GM23248 (cell line): ENCODE measurements around the gene PCDH10. TPM values are rescaled to one million over a fixed set of nuclear protein-coding genes. Genes with fewer than 3 reads are reported as not detected.
"Not testable (repeated sequence)": the region's sequence is repeated elsewhere in the genome, so short reads cannot be mapped to it uniquely, and the experiment has no call there.

Experiments
- DNase-seq: peaks from one replicate; pipeline ENCODE4 v3.0.0-alpha.2; 2015
- H2AFZ ChIP-seq: fragments of 200-600 bp; sonication (generic); 2 replicates; pipeline ENCODE4 v1.6.1; 2016; ENCODE audit warnings: antibody characterized with exemption
- H3F3A ChIP-seq: fragments of 200-600 bp; sonication (generic); 2 replicates; pipeline ENCODE4 v1.6.1; 2016; ENCODE audit warnings: mild to moderate bottlenecking, antibody characterized with exemption, mixed run types; ENCODE audit not compliant: insufficient read depth
- H3K27ac ChIP-seq: fragments of 200-600 bp; sonication (generic); 2 replicates; pipeline ENCODE4 v1.5.1; 2016; ENCODE audit warnings: mild to moderate bottlenecking
- H3K27me3 ChIP-seq: fragments of 200-600 bp; sonication (generic); replicated peaks from 2 replicates; pipeline ENCODE4 v1.6.1; 2016; ENCODE audit warnings: mild to moderate bottlenecking; ENCODE audit not compliant: insufficient read depth
- H3K36me3 ChIP-seq: fragments of 200-600 bp; sonication (generic); 2 replicates; pipeline ENCODE4 v1.6.1; 2016; ENCODE audit warnings: low read depth, mild to moderate bottlenecking
- H3K4me1 ChIP-seq: fragments of 200-600 bp; sonication (generic); 2 replicates; pipeline ENCODE4 v1.6.1; 2016; ENCODE audit warnings: mild to moderate bottlenecking; ENCODE audit not compliant: insufficient read depth
- H3K4me2 ChIP-seq: fragments of 200-600 bp; sonication (generic); one replicate; pipeline ENCODE4 v1.6.1; 2016; ENCODE audit warnings: mild to moderate bottlenecking; ENCODE audit not compliant: unreplicated experiment
- H3K4me3 ChIP-seq: fragments of 200-600 bp; sonication (generic); 2 replicates; pipeline ENCODE4 v1.5.1; 2016; ENCODE audit warnings: mild to moderate bottlenecking
- H3K79me2 ChIP-seq: fragments of 200-600 bp; sonication (generic); 2 replicates; pipeline ENCODE4 v1.6.1; 2016; ENCODE audit warnings: mild to moderate bottlenecking; ENCODE audit not compliant: insufficient read depth
- H3K9ac ChIP-seq: fragments of 200-600 bp; sonication (generic); 2 replicates; pipeline ENCODE4 v1.6.1; 2016; ENCODE audit warnings: mild to moderate bottlenecking
- H3K9me2 ChIP-seq: fragments of 200-600 bp; sonication (generic); 2 replicates; pipeline ENCODE4 v1.6.1; 2016; ENCODE audit warnings: mixed run types, mild to moderate bottlenecking, moderate library complexity; ENCODE audit not compliant: insufficient read depth
- H3K9me3 ChIP-seq: fragments of 200-600 bp; sonication (generic); one replicate; pipeline ENCODE4 v1.6.1; 2017; ENCODE audit warnings: low read depth
- H4K20me1 ChIP-seq: fragments of 200-600 bp; sonication (generic); 2 replicates; pipeline ENCODE4 v1.6.0; 2016; ENCODE audit not compliant: insufficient read depth
- EZH2 ChIP-seq: fragments of 200-600 bp; sonication (generic); IDR thresholded peaks from 2 replicates; pipeline ENCODE4 v1.6.1; 2018; ENCODE audit warnings: antibody characterized with exemption, mild to moderate bottlenecking; ENCODE audit not compliant: insufficient read depth, poor library complexity, severe bottlenecking
- EZH2phosphoT487 ChIP-seq: fragments of 200-600 bp; sonication (generic); IDR thresholded peaks from 2 replicates; pipeline ENCODE4 v1.6.1; 2018; ENCODE audit warnings: antibody characterized with exemption, moderate library complexity, mild to moderate bottlenecking, low read depth; ENCODE audit not compliant: insufficient read depth
- WGBS, 2 experiments: methylation state at CpG; one replicate each; pipeline ENCODE4 v1.1.6; 2015 to 2017; ENCODE audit warnings: low lambda C conversion rate in 2 of 2, low coverage in 1 of 2; ENCODE audit errors: missing lambda C conversion rate in 2 of 2; 5-methylcytosine and 5-hydroxymethylcytosine counted together
- in situ Hi-C: fragments of 300-500 bp; cut with MboI; formaldehyde crosslinking; loops from 2 replicates; pipeline ENCODE4 v1.15.0; 2020
- polyA plus RNA-seq: library from polyadenylated mRNA; unstranded; fragments of >200 nt; fragmentation: Nextera tagmentation; extraction: Ambion mirVana; gene quantifications from 2 replicates; pipeline ENCODE4 v1.2.1, GENCODE V29; 2016
- total RNA-seq: library from RNA; depleted of rRNA; stranded (reverse); fragments of >200 nt; shearing (Covaris generic); gene quantifications from 2 replicates; pipeline ENCODE4 v1.2.3, GENCODE V29; 2014

The PCDH10 gene
- total and polyA plus RNA-seq, 2 experiments from 2014 or later, result 0.08 to 0.11 TPM

DNA sequence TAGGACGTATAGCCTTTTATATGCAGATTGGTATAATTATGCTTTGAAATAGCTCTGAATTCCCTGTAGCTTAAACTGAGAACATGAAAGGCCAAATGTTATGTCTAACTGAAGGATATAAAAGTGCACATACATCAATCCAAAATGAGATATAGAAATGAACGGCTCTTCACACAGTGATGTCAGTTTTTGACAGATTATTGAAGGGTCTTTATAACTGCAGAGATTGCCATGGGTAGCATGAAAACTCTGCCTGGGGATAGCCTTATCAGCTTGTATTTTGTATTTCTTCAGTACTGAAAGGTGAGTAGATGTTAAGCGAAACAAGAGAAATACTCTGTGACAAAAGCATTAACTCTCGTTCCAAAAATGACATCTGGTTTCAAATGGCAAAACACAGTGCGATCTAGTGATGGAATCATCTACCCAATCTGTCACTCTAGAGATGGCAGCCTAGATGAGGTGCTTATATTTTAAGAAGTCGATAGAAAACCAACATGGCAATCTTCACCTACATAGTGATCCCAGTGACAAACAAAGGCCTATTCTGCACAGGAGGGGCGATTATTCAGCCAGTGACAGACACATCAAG lies 59.7 kb downstream of the PCDH10 start:
- in situ Hi-C loops, result no loop called here
- Histone ChIP-seq H3F3A (no peaks in the 10 kb centered on the region), H3K9me3 (peaks cover 3% of the 10 kb centered on the region), H3K9ac (no peak overlapping the region), H3K9me2 (no peaks in the 10 kb centered on the region), H2AFZ (no peak overlapping the region), H4K20me1 (no peaks in the 10 kb centered on the region), H3K4me3 (no peak overlapping the region), H3K36me3 (no peaks in the 10 kb centered on the region), H3K4me1 (no peaks in the 10 kb centered on the region), H3K4me2 (no peak overlapping the region), H3K79me2 (no peaks in the 10 kb centered on the region), H3K27me3 (no peaks in the 10 kb centered on the region), H3K27ac (no peak overlapping the region)
- DNase-seq, result no peak
- no peak for TF ChIP-seq EZH2phosphoT487
- no peak for TF ChIP-seq EZH2
- 17 to 26% methylated on average over 7 of the region's 7 CpGs for WGBS, 2 experiments

DNA sequence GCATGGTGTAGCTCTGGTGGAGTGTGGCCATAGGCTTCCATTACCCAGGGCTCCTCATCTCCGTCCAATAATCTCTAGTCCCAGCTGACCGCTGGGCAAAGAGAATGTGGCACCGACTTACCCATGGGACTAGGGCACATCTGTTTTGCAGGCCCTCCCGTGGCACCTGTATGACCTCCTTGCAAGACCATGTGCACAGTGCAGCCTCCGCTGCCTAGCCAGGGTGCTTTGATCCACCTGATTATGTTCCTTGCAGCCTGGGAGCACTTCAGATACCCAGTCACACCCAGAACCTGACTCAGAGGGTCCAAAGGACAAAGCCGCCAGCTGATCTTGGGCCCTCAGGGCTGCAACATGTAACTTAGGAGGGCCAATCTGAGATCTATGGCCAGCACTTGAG lies 84.8 kb downstream of the PCDH10 start:
- Histone ChIP-seq H3K27me3 (no peaks in the 10 kb centered on the region), H3K9me3 (no peaks in the 10 kb centered on the region), H3K36me3 (no peaks in the 10 kb centered on the region), H3K27ac (no peak overlapping the region), H3F3A (no peaks in the 10 kb centered on the region), H3K4me2 (no peak overlapping the region), H3K9ac (no peak overlapping the region), H3K4me1 (no peaks in the 10 kb centered on the region), H2AFZ (no peak overlapping the region), H3K79me2 (no peaks in the 10 kb centered on the region), H3K4me3 (no peak overlapping the region), H4K20me1 (no peaks in the 10 kb centered on the region), H3K9me2 (no peaks in the 10 kb centered on the region)
- in situ Hi-C loops, result no loop called here
- TF ChIP-seq EZH2 (no peak), EZH2phosphoT487 (no peak)
- no peak for DNase-seq
- 32 to 40% methylated on average over 6 of the region's 6 CpGs for WGBS, 2 experiments

DNA sequence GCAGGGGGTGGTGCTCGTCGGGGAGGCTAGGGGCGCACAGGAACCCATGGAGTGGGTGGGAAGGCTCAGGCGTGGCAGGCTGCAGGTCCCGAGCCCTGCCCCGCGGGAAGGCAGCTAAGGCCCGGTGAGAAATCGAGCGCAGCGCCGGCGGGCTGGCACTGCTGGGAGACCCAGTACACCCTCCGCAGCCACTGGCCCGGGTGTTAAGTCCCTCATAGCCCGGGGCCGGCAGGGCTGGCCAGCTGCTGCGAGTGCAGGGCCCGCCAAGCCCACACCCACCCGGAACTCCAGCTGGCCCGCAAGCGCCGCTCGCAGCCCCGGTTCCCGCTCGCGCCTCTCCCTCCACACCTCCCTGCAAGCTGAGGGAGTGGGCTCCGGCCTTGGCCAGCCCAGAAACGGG lies 91.4 kb downstream of the PCDH10 start:
- in situ Hi-C loops, result not testable (repeated sequence)

More for the DNA sequence above, 91.4 kb downstream of the PCDH10 start:
- H4K20me1 ChIP-seq, H3K27me3 ChIP-seq, H3K9me3 ChIP-seq, H3K9me2 ChIP-seq, H3K27ac ChIP-seq, H3K4me2 ChIP-seq, H2AFZ ChIP-seq, DNase-seq, H3K4me1 ChIP-seq, H3K36me3 ChIP-seq, H3K79me2 ChIP-seq, H3K4me3 ChIP-seq, H3K9ac ChIP-seq, H3F3A ChIP-seq: not testable (repeated sequence)
- WGBS, 2 experiments, result 52 to 65% methylated on average over 8 to 20 of the region's 30 CpGs
